HepG2 (cell line): Measurements from ENCODE around the gene BUD23. TPM values are rescaled to one million over a fixed set of nuclear protein-coding genes. Genes with fewer than 3 reads are reported as not detected.
A peak's percentile ranks its signal among the peaks of the same experiment; 100 is the strongest.

ENCODE experiments used
- ELF4 ChIP-seq: sonication (generic); formaldehyde crosslinking; IDR thresholded peaks from 2 replicates; pipeline ENCODE4 v1.5.0; 2020; ENCODE audit warnings: missing genetic modification reagents, mild to moderate bottlenecking, moderate library complexity, borderline replicate concordance
- ELK4 ChIP-seq: sonication (generic); formaldehyde crosslinking; IDR thresholded peaks from 2 replicates; pipeline ENCODE4 v1.9.0; 2021; ENCODE audit warnings: missing genetic modification reagents, borderline replicate concordance
- FOXO1 ChIP-seq: sonication (generic); formaldehyde crosslinking; IDR thresholded peaks from 2 replicates; pipeline ENCODE4 v1.4.0; 2020; ENCODE audit warnings: missing genetic modification reagents
- HMGXB4 ChIP-seq, 2 experiments: sonication (generic) in 1 of 2; formaldehyde crosslinking in 1 of 2; IDR thresholded peaks; 2 replicates each; pipeline versions ENCODE4 v1.4.0 to v1.6.1; 2018 to 2020; ENCODE audit warnings: missing genetic modification reagents in 2 of 2, borderline replicate concordance in 1 of 2, low read depth in 1 of 2, mild to moderate bottlenecking in 1 of 2, missing biosample characterization in 1 of 2
- NCOR1 ChIP-seq: fragments of 200-600 bp; sonication (generic); IDR thresholded peaks from 2 replicates; pipeline ENCODE4 v1.7.0; 2017; ENCODE audit warnings: antibody characterized with exemption, low read length, borderline replicate concordance
- NFATC3 ChIP-seq: sonication (generic); formaldehyde crosslinking; IDR thresholded peaks from 2 replicates; pipeline ENCODE4 v1.5.1; 2020; ENCODE audit warnings: mild to moderate bottlenecking, missing genetic modification reagents
- NFE2L2 ChIP-seq: fragments of 150-350 bp; IDR thresholded peaks from 2 replicates; pipeline ENCODE4 v1.6.1; 2014; ENCODE audit warnings: low read length
- NFYB ChIP-seq: sonication (generic); formaldehyde crosslinking; IDR thresholded peaks from 2 replicates; pipeline ENCODE4 v1.4.0; 2020; ENCODE audit warnings: missing genetic modification reagents
- PAX8 ChIP-seq: sonication (generic); formaldehyde crosslinking; IDR thresholded peaks from 2 replicates; pipeline ENCODE4 v1.8.0; 2022; ENCODE audit warnings: mild to moderate bottlenecking, missing genetic modification reagents, borderline replicate concordance
- PHF8 ChIP-seq: sonication (generic); formaldehyde crosslinking; IDR thresholded peaks from 2 replicates; pipeline ENCODE4 v1.5.0; 2020; ENCODE audit warnings: missing genetic modification reagents
- PRDM10 ChIP-seq: sonication (generic); formaldehyde crosslinking; IDR thresholded peaks from 2 replicates; pipeline ENCODE4 v1.4.0; 2020; ENCODE audit warnings: low read depth, missing genetic modification reagents
- RORA ChIP-seq: sonication (generic); formaldehyde crosslinking; IDR thresholded peaks from 2 replicates; pipeline ENCODE4 v1.5.0; 2020; ENCODE audit warnings: mild to moderate bottlenecking, missing genetic modification reagents, moderate library complexity
- ZBTB20 ChIP-seq: sonication (generic); formaldehyde crosslinking; IDR thresholded peaks from 2 replicates; pipeline ENCODE4 v1.8.1; 2023; ENCODE audit warnings: missing genetic modification reagents, low read depth, mild to moderate bottlenecking, borderline replicate concordance
- ZNF343 ChIP-seq: sonication (generic); formaldehyde crosslinking; IDR thresholded peaks from 2 replicates; pipeline ENCODE4 v1.4.0; 2020; ENCODE audit warnings: mild to moderate bottlenecking, missing genetic modification reagents
- ZNF678 ChIP-seq: sonication (generic); formaldehyde crosslinking; IDR thresholded peaks from 2 replicates; pipeline ENCODE4 v1.4.0; 2020; ENCODE audit warnings: mild to moderate bottlenecking, missing genetic modification reagents
- polyA plus RNA-seq, 8 experiments: library from polyadenylated mRNA; depleted of rRNA in 3 of 8; stranded (reverse) in 7 of 8; unstranded in 1 of 8; fragments of >200 nt; fragmentation: Illumina TruSeq in 4 of 8; extraction: Trizol in 4 of 8; gene quantifications; 2 replicates each; pipeline versions ENCODE4 v1.2.1 to v1.2.3, GENCODE V29; 2011 to 2016; ENCODE audit warnings: low read depth in 4 of 8, missing spikeins in 1 of 8, mixed read lengths in 1 of 8; ENCODE audit not compliant: insufficient read depth in 1 of 8
- total RNA-seq, 5 experiments: library from RNA; depleted of rRNA; stranded (reverse); fragments of >200 nt; fragmentation: Illumina TruSeq; extraction: Trizol; gene quantifications; 2 replicates each; pipeline ENCODE4 v1.2.3, GENCODE V29; 2016; ENCODE audit warnings: low read depth in 1 of 5
- TF ChIP-seq, protein P1 (sequence below): sonication (generic); formaldehyde crosslinking; IDR thresholded peaks from 2 replicates; pipeline ENCODE4 v1.4.0; 2020; ENCODE audit warnings: missing genetic modification reagents
- TF ChIP-seq, protein P2 (sequence below): sonication (generic); formaldehyde crosslinking; IDR thresholded peaks from 2 replicates; pipeline ENCODE4 v1.8.0; 2022; ENCODE audit warnings: mild to moderate bottlenecking, missing genetic modification reagents, moderate library complexity

The BUD23 gene
- total and polyA plus RNA-seq, 2 of the 13 experiments (the other 11 are each of a cell fraction or from before 2014, with no cell fraction given) = 47.5 to 54.5 TPM

DNA sequence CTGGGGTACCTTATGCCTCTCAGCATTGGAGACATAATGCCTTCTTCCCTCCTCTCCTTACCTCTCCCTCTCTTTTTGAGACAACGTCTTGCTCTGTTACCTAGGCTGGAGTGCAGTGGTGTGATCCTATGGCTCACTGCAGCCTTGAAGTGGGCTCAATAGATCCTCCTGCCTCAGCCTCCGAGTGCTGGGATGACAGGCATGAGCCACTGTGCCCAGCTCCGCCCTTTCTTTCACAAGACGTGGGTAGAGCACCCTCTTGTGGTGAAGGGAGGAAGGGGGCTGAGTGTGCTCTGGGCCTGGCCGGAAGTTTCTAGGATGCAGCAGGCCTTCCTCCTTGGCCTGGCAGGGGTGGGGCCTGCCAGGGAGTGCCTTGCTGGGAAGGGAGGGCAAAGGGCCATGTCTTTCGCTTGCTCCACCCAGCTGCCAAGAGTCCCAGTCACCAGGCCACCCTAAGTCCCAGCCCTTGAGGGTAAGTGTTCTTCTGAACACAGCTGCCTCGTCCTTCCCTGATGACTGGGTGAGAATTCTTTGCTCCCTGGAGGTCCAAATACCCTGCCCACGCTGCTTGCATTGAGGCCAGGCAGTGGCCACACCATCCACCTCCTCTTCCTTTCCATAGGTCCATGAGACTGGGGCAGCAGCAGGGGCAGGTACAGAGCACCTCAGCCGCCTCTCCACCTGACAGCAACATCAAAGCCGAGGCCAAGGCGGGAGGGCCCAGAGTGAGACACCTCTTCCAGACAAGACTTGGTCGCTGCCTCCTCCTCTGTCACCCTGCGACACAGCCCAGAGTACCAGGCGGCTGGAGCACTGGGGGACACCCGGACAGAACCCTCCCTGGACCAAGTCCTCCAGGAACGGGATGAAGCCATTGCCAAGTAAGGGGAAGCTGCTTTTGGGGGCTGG, 51.5 kb downstream of the BUD23 start (continued):
- TF ChIP-seq HMGXB4 (CRISPR knock-in tag; IDR thresholded peaks at IDR 0.05; ENCODE audit: borderline replicate concordance in 1 of 2, low read depth in 1 of 2) (peak; percentile 59 to 82; a peak in 2 of 4 replicates), PRDM10 (CRISPR knock-in tag) (peak; percentile 51; the same call in 1 of the 2 replicates), PHF8 (CRISPR knock-in tag) (no peak), NFYB (CRISPR knock-in tag) (no peak), FOXO1 (CRISPR knock-in tag) (no peak), NFATC3 (CRISPR knock-in tag) (no peak), NCOR1 (no peak), RORA (CRISPR knock-in tag) (no peak), ELF4 (CRISPR knock-in tag) (no peak), PAX8 (CRISPR knock-in tag) (no peak), ELK4 (CRISPR knock-in tag) (no peak), ZBTB20 (CRISPR knock-in tag) (no peak), NFE2L2 (no peak), ZNF343 (CRISPR knock-in tag) (no peak), ZNF678 (CRISPR knock-in tag) (no peak)
- TF ChIP-seq, protein P1, sequence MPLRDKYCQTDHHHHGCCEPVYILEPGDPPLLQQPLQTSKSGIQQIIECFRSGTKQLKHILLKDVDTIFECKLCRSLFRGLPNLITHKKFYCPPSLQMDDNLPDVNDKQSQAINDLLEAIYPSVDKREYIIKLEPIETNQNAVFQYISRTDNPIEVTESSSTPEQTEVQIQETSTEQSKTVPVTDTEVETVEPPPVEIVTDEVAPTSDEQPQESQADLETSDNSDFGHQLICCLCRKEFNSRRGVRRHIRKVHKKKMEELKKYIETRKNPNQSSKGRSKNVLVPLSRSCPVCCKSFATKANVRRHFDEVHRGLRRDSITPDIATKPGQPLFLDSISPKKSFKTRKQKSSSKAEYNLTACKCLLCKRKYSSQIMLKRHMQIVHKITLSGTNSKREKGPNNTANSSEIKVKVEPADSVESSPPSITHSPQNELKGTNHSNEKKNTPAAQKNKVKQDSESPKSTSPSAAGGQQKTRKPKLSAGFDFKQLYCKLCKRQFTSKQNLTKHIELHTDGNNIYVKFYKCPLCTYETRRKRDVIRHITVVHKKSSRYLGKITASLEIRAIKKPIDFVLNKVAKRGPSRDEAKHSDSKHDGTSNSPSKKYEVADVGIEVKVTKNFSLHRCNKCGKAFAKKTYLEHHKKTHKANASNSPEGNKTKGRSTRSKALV (CRISPR knock-in tag) = no peak
- TF ChIP-seq, protein P2, sequence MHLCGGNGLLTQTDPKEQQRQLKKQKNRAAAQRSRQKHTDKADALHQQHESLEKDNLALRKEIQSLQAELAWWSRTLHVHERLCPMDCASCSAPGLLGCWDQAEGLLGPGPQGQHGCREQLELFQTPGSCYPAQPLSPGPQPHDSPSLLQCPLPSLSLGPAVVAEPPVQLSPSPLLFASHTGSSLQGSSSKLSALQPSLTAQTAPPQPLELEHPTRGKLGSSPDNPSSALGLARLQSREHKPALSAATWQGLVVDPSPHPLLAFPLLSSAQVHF (CRISPR knock-in tag) = no peak
